SW480 (cell line): ENCODE measurements around the gene LMO1.
A peak's percentile ranks its signal among the peaks of the same experiment; 100 is the strongest.

Experiments
- DNase-seq: peaks from one replicate; pipeline ENCODE4 v3.0.0-alpha.2; 2016; ENCODE audit warnings: low spot score

Gene LMO1

GRCh38 chr11:8225589-8226036 lies 38.1 kb downstream of the LMO1 start:
- peak; percentile 43 for DNase-seq

DNA sequence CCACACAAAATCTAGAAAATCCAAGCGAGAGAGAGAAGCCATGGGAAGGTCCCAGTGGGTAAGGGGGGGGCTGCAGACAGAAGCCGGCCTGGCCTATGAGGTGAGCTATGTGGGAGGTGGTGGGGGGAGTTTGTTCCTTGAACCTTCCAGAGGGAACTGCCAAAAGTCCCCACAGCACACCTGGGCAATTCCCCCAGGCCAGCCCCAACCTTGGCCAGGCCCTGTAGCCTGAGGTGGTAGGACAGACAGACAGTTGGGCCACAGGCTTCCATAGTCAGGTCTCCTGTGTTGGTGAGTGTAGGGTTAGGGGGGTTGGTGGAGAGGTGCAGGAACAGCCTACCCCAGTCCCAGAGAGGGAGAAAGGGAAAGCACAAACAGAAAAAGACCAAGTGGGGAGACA lies 39.0 kb downstream of the LMO1 start:
- no peak for DNase-seq

GRCh38 chr11:8224161-8224591 lies 39.5 kb downstream of the LMO1 start:
- DNase-seq = no peak

DNA sequence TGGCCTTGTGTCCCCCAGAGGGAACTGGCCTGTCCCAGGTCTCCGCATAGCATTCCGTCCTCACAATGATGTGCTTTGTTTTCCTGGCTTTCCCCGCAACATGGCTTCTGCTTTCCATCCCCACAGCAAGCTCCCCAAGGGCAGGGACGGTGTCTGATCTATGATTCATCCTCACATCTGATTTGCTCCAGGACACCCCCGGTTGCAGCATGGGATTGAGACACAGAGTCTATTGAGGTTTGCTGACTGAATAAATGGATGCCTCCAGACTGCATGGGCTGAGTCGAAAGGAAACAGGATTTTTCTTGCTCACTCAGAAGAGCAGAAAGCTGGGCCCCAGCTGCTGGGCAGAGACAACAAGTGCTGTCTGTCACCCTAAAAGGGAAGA lies 40.2 kb downstream of the LMO1 start:
- DNase-seq = no peak

- DNase-seq = no peak
Measured at GRCh38 chr11:8222820-8223512, 40.7 kb downstream of the LMO1 start.

GRCh38 chr11:8221917-8222495 lies 41.7 kb downstream of the LMO1 start:
- DNase-seq = no peak

- no peak for DNase-seq
Measured at GRCh38 chr11:8221046-8221723, 42.5 kb downstream of the LMO1 start.

DNA sequence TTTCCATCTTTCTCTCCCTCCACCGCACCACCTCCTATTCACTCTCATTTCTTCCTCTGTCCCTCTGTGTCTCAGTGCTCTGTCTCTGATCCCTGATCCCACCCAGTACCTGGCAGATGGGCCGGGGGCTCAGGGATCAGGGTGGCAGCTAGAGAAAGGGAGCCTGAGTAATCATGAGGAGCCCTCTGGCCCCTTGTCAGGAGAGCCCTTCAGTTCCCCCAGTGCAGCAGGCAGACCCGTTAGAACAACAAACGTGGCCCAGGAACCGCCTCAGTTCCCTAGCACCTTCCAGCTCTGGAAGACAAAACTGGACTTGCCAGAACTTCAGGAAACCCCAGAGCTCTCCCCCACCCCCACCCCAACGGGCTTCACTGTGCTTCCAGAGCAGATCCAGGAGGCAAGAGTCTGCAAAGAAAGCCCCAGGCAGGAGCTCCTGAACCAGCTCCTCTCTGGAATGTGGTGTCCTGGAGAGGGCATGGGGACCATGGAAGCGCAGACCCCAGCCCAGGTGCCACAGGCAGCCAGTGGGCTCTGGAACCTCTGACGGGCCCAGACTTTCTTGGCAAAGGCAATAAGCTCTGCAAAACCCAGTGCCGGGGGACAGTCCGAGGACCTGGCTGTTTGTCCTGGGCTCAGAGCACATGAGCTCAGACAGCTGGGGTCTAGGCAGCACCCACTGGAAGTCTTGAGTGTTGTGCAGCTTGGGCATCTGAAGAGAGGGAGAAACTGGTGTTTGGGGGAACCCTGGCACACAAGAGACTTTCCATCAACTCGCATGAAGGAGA lies 43.2 kb downstream of the LMO1 start:
- no peak for DNase-seq

DNA sequence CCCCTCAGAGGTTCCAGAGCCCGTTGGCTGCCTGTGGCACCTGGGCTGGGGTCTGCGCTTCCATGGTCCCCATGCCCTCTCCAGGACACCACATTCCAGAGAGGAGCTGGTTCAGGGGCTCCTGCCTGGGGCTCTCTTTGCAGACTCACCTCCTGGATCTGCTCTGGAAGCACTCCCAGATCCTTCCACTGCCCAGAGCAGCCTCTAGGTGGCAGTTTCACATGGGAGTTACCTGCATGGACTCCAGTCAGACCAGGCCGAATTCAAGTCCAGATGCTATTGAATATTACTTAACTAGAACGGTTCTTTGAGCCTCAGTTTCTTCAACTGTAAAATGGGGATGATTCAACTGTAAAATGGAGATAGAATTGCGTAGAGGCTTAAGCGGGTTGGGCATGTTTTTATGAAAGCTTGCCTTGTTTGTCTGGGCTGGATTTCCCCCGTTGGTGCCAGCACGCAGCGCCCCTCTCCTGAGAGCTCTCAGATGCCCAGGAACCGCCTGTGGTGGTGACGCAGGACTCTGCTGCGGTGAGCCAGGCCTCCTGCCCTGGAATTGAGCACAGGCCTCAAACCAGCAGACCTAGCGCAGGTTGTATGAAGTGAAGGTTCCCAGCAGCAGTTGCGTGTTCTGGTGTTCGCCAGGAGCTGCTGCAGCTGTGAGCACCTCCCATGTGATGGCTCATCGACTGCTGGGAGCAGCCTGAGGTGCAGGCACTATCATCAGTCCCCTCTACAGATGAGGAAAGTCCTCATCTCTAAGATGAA lies 44.2 kb downstream of the LMO1 start:
- DNase-seq = peak; percentile 60

DNA sequence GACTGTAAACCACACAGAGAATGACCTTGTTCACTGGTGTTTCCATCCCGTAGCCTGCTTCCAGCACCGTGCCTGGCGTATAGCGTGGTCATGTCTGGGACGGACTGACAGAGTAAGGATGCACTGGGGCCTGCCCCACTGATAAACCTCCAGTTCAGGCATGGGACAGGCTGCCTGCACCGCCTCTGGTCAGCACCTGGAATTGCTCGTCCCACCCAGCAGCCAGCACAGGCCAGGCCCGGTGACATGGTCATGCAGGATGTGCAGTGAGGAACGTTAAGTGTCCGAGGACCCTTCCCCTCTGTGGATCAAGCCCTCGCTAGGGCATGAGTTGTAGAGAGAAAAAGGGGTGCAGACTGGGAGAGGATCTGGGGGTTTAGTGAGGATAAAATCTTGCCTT lies 44.8 kb downstream of the LMO1 start:
- no peak for DNase-seq

DNA sequence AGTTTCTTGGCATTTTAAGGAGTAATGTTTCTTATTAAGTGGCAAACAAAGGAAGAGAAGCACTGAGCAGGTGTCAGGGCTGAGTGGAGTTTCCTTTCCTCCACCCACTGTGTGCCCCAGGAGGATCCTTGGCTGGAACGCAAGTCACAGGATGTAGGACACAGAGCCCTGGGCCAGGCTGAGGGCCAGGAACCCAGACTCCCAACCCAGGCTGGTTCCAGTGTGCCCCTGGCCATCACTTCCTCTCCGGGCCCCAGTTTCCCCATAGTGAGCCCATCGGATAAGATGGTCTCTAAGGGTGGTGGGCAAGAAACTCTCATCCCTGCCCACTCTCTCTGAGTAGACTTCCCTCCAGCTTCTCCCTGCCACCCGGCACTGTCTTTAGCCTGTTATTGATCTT lies 45.3 kb downstream of the LMO1 start:
- no peak for DNase-seq

- no peak for DNase-seq
Measured at GRCh38 chr11:8217926-8218325, 45.8 kb downstream of the LMO1 start.

DNA sequence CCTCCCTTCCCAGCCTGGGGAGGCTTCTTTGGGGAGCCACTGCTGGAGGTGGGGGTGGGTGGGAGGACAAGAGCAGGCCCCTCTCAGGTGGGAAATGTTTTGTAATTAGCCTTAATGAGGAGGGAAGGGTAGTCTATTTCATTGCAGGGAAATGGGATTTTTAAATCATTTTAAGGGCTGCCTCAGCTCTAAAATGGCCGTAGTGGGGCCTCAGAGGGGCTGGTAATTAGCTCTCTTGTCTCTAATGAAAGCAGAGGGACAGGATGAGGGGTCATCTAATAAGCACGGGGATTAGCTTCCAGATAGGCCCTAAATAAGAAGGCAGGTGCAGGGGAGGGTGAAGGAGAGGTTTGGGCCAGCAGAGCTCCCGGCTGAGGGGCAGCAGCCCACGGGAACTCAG lies 46.5 kb downstream of the LMO1 start:
- no peak for DNase-seq

DNA sequence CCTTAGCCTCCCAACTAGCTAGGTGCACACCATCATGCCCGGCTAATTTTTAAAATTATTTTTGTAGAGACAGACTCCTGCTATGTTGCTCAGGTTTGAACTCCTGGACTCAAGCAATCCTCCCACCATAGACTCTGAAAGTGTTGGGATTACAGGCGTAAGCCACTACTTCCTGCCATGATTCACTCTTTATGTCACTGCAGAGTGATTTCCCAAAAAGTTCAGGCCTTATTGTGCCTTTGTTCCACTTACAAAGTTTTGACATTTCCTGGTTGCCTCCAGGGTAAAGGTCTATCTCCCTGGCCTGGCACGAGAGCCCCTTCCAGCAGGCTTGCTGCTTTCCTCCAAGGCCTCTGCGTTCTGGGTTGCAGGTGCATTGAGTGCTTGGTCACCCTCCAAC lies 50.3 kb downstream of the LMO1 start:
- DNase-seq = no peak

DNA sequence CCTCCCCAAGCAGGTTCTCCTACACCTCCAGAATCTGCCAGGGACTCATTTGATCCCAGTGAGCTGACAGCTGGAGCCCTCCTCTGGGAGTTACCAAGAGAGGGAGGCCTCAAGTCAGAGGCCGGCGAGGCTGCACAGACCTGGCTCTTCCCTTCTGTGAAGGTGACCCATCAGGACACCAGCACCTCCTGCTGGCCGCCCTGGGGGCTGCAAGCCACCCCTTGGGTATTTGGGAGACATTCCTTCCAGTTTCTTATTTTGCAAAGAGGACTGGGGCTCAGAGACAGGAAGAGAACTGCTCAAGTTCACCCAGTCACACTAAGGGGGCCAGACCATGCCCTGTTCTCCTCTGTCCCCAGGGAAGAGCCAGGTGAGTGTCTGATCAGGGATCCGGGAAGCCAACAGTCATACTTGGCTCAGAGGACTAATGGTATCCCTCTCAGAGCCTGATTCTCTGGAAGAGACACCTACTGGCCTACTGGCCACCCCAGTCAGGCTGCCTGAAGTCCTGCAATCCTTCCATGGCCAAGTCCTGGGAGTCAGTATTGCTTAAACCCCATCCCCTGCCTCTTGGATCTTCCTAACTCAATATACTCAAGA lies 54.4 kb downstream of the LMO1 start:
- DNase-seq = no peak

- DNase-seq = no peak
Measured at GRCh38 chr11:8207080-8208000, 56.3 kb downstream of the LMO1 start.

GRCh38 chr11:8206251-8207079 lies 57.2 kb downstream of the LMO1 start:
- no peak for DNase-seq

DNA sequence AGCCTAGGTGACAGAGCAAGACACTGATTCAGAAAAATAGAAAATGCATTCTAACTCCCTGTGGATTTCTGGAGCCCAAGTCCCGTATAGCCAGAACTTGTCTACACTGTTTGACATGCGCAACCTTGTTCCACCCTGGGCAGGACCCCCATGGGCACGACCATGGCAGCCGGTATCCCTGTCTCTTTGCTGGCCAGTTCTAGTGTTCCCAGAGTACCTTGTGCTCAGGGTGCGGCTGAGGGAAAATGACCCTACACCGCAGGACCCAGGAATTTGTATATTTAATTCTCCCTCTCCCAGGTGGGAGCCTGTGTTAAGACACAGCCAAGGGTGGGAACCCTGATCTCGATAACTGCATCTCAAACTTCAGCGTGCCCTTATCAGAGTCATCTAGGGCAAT lies 58.1 kb downstream of the LMO1 start:
- no peak for DNase-seq

DNA sequence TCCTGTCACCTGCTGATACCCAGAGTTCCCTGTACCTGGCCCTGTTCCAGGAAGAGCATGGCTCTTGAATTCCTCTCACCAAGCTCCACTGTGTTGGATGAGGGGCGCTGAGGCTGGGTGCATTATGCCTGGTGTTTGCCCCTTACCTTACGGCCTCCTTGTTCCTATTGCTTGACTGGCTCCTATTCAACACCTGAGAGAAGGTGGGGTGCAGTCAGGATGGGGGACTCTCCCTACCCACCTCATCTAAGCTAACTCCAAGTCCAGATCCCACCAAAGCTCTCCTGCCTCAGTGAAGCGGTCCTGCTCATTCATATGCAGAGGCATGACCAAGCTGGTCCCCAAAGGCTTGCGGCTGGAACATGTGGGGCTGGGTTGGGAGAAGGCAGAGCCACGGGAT lies 59.1 kb downstream of the LMO1 start:
- DNase-seq = no peak

DNA sequence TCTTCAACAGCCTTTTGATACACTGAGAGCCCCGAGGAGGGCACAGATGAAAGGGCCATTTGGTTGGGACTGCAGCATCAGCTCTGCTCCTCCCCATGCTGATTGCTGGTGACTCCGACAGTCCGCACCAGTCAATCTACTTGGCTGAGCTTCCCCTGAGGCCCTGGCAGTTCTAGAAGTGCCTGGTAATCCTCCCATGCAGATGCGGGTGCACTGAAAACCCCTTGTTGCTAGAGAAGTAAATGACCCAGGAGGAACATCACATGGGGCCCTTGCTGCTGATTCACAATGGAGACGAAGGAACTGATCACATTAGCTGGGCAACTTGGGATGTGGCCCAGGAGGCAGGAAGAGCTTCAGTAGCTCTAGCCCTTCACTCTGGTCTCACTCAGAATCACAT lies 59.7 kb downstream of the LMO1 start:
- no peak for DNase-seq
